ENCODE results near the gene ATP2C2.

Gene ATP2C2

GRCh38 chr16:84344781-84345180 is 23.6 kb upstream of the ATP2C2 start:
- Histone ChIP-seq H3K27ac (ENCODE audit: low read depth, low read length, poor library complexity, severe bottlenecking) (no peak overlapping the region), H3K9ac (ENCODE audit: low read length) (no peak overlapping the region), H3K4me2 (ENCODE audit: low read length) (no peak overlapping the region), H3K79me2 (ENCODE audit: insufficient read depth, low read length) (no peaks in the 10 kb centered on the region), H3K36me3 (ENCODE audit: insufficient read depth, low read length) (no peaks in the 10 kb centered on the region), H3K4me3 (ENCODE audit: low read depth, low read length, poor library complexity, severe bottlenecking) (no peak overlapping the region), H2AFZ (ENCODE audit: low read length) (no peak overlapping the region), H3K9me3 (ENCODE audit: low read length) (no peaks in the 10 kb centered on the region), H3K9me2 (ENCODE audit: low read depth, low read length) (no peaks in the 10 kb centered on the region), H3F3A (ENCODE audit: insufficient read depth, low read length) (no peaks in the 10 kb centered on the region), H4K20me1 (ENCODE audit: insufficient read depth, low read length) (no peaks in the 10 kb centered on the region), H3K27me3 (ENCODE audit: insufficient read depth, low read length) (0 out of 2 replicates have a peak, but pooled peaks cover under 1% of the 10 kb centered on the region), H3K4me1 (ENCODE audit: insufficient read depth, low read length, severe bottlenecking) (no peaks in the 10 kb centered on the region)
- TF ChIP-seq EZH2 (IDR thresholded peaks at IDR 0.05; ENCODE audit: borderline replicate concordance, low read length) (no peak), CTCF (IDR thresholded peaks at IDR 0.05; ENCODE audit: low read length) (no peak)

GRCh38 chr16:84347161-84347560 is 21.2 kb upstream of the ATP2C2 start:
- Histone ChIP-seq H3K27me3 (ENCODE audit: insufficient read depth, low read length) (0 out of 2 replicates have a peak, but pooled peaks cover 4% of the 10 kb centered on the region), H2AFZ (ENCODE audit: low read length) (no peak overlapping the region), H3K36me3 (ENCODE audit: insufficient read depth, low read length) (no peaks in the 10 kb centered on the region), H4K20me1 (ENCODE audit: insufficient read depth, low read length) (no peaks in the 10 kb centered on the region), H3K9me2 (ENCODE audit: low read depth, low read length) (no peaks in the 10 kb centered on the region), H3K9me3 (ENCODE audit: low read length) (no peaks in the 10 kb centered on the region), H3K79me2 (ENCODE audit: insufficient read depth, low read length) (no peaks in the 10 kb centered on the region), H3K4me3 (ENCODE audit: low read depth, low read length, poor library complexity, severe bottlenecking) (no peak overlapping the region), H3K4me1 (ENCODE audit: insufficient read depth, low read length, severe bottlenecking) (no peaks in the 10 kb centered on the region), H3K9ac (ENCODE audit: low read length) (no peak overlapping the region), H3K4me2 (ENCODE audit: low read length) (no peak overlapping the region), H3F3A (ENCODE audit: insufficient read depth, low read length) (no peaks in the 10 kb centered on the region), H3K27ac (ENCODE audit: low read depth, low read length, poor library complexity, severe bottlenecking) (no peak overlapping the region)
- no peak for TF ChIP-seq CTCF (IDR thresholded peaks at IDR 0.05; ENCODE audit: low read length)
- TF ChIP-seq EZH2 (IDR thresholded peaks at IDR 0.05; ENCODE audit: borderline replicate concordance, low read length) = no peak

GRCh38 chr16:84348386-84348888 is 19.9 kb upstream of the ATP2C2 start:
- Histone ChIP-seq H3K79me2 (ENCODE audit: insufficient read depth, low read length) (no peaks in the 10 kb centered on the region), H3K9me2 (ENCODE audit: low read depth, low read length) (no peaks in the 10 kb centered on the region), H3K4me2 (ENCODE audit: low read length) (no peak overlapping the region), H3K4me1 (ENCODE audit: insufficient read depth, low read length, severe bottlenecking) (no peaks in the 10 kb centered on the region), H3K9ac (ENCODE audit: low read length) (no peak overlapping the region), H2AFZ (ENCODE audit: low read length) (no peak overlapping the region), H3K4me3 (ENCODE audit: low read depth, low read length, poor library complexity, severe bottlenecking) (no peak overlapping the region), H4K20me1 (ENCODE audit: insufficient read depth, low read length) (no peaks in the 10 kb centered on the region), H3F3A (ENCODE audit: insufficient read depth, low read length) (no peaks in the 10 kb centered on the region), H3K9me3 (ENCODE audit: low read length) (no peaks in the 10 kb centered on the region), H3K36me3 (ENCODE audit: insufficient read depth, low read length) (no peaks in the 10 kb centered on the region), H3K27ac (ENCODE audit: low read depth, low read length, poor library complexity, severe bottlenecking) (no peak overlapping the region), H3K27me3 (ENCODE audit: insufficient read depth, low read length) (0 out of 2 replicates have a peak, but pooled peaks cover 4% of the 10 kb centered on the region)
- TF ChIP-seq CTCF (IDR thresholded peaks at IDR 0.05; ENCODE audit: low read length) (no peak), EZH2 (IDR thresholded peaks at IDR 0.05; ENCODE audit: borderline replicate concordance, low read length) (no peak)

Data from OCI-LY1 (cell line).